ENCODE measurements around the gene PTGES2. TPM values are rescaled to one million over a fixed set of nuclear protein-coding genes. Genes with fewer than 3 reads are reported as not detected.

Gene PTGES2
- total and polyA plus RNA-seq, 2 of the 13 experiments (the other 11 are each of a cell fraction or from before 2014, with no cell fraction given): 63.7 to 79.8 TPM

- TF ChIP-seq ZBTB40 (IDR thresholded peaks at IDR 0.05) (no peak), ZBTB40 (CRISPR knock-in tag; IDR thresholded peaks at IDR 0.05) (peak; percentile 90), PTBP1 (IDR thresholded peaks at IDR 0.05; ENCODE audit: low read depth, low read length, poor library complexity, severe bottlenecking) (no peak), MIER3 (CRISPR knock-in tag; IDR thresholded peaks at IDR 0.05; ENCODE audit: borderline replicate concordance) (peak; percentile 97; the same call in 1 of the 2 replicates), ZKSCAN8 (CRISPR knock-in tag; IDR thresholded peaks at IDR 0.05; ENCODE audit: borderline replicate concordance) (peak; percentile 80), ZFY (CRISPR knock-in tag; IDR thresholded peaks at IDR 0.05) (peak; percentile 82; the same call in 1 of the 2 replicates), SMAD9 (CRISPR knock-in tag; IDR thresholded peaks at IDR 0.05) (no peak; the same call in none of the 2 replicates), JARID2 (CRISPR knock-in tag; IDR thresholded peaks at IDR 0.05; ENCODE audit: insufficient replicate concordance) (no peak), ARHGAP35 (CRISPR knock-in tag; IDR thresholded peaks at IDR 0.05; ENCODE audit: borderline replicate concordance) (peak; percentile 74; the same call in 1 of the 2 replicates), ZNF431 (CRISPR knock-in tag; IDR thresholded peaks at IDR 0.05; ENCODE audit: borderline replicate concordance, low read depth) (peak; percentile 99), SP4 (CRISPR knock-in tag; IDR thresholded peaks at IDR 0.05) (no peak; the same call in 1 of the 2 replicates), GLI4 (CRISPR knock-in tag; IDR thresholded peaks at IDR 0.05; ENCODE audit: borderline replicate concordance) (peak; percentile 90; the same call in 1 of the 2 replicates), ZNF260 (CRISPR knock-in tag; IDR thresholded peaks at IDR 0.05; ENCODE audit: borderline replicate concordance, low read depth) (no peak), ZNF367 (CRISPR knock-in tag; IDR thresholded peaks at IDR 0.05; ENCODE audit: borderline replicate concordance) (no peak; the same call in 1 of the 2 replicates), SMARCC2 (IDR thresholded peaks at IDR 0.05) (no peak), HNRNPLL (IDR thresholded peaks at IDR 0.05; ENCODE audit: low read depth, low read length, poor library complexity, severe bottlenecking) (peak; percentile 58), ZNF3 (CRISPR knock-in tag; IDR thresholded peaks at IDR 0.05) (no peak; the same call in 1 of the 2 replicates), MEIS1 (CRISPR knock-in tag; IDR thresholded peaks at IDR 0.05; ENCODE audit: borderline replicate concordance) (peak; percentile 99), CTCF (CRISPR knock-in tag; IDR thresholded peaks at IDR 0.05) (no peak)
Observed at GRCh38 chr9:128102861-128103588, 24.5 kb downstream of the PTGES2 start (continued).
